CD4-positive, alpha-beta T cell treated with Interleukin-15 for 4 hours (primary cell): ENCODE measurements around the gene SCUBE1.
A peak's percentile ranks its signal among the peaks of the same experiment; 100 is the strongest.

Experiments
- DNase-seq: peaks from one replicate; pipeline ENCODE4 v3.0.0-alpha.2; 2020; ENCODE audit warnings: low spot score

The SCUBE1 gene

GRCh38 chr22:43213051-43213450 is 130.1 kb downstream of the SCUBE1 start:
- DNase-seq = no peak

GRCh38 chr22:43212434-43212952 is 130.7 kb downstream of the SCUBE1 start:
- no peak for DNase-seq

GRCh38 chr22:43211941-43212433 is 131.2 kb downstream of the SCUBE1 start:
- DNase-seq = no peak

GRCh38 chr22:43210631-43211515 is 132.3 kb downstream of the SCUBE1 start:
- DNase-seq = no peak

GRCh38 chr22:43209971-43210370 is 133.2 kb downstream of the SCUBE1 start:
- no peak for DNase-seq

- no peak for DNase-seq
These were observed 133.7 kb downstream of the SCUBE1 start for GRCh38 chr22:43209523-43209890.

GRCh38 chr22:43208703-43209522 is 134.3 kb downstream of the SCUBE1 start:
- DNase-seq = no peak

GRCh38 chr22:43207849-43208702 is 135.1 kb downstream of the SCUBE1 start:
- DNase-seq = no peak

- no peak for DNase-seq
These were observed 135.8 kb downstream of the SCUBE1 start for GRCh38 chr22:43207386-43207785.

GRCh38 chr22:43206509-43207161 is 136.5 kb downstream of the SCUBE1 start:
- no peak for DNase-seq

- peak; percentile 28 for DNase-seq
These were observed 137.2 kb downstream of the SCUBE1 start for GRCh38 chr22:43205748-43206508.

- peak; percentile 23 for DNase-seq
These were observed 137.9 kb downstream of the SCUBE1 start for GRCh38 chr22:43205261-43205691.

GRCh38 chr22:43203471-43203981 is 139.6 kb downstream of the SCUBE1 start:
- no peak for DNase-seq

- no peak for DNase-seq
These were observed 140.3 kb downstream of the SCUBE1 start for GRCh38 chr22:43202756-43203410.

GRCh38 chr22:43202326-43202725 is 140.8 kb downstream of the SCUBE1 start:
- DNase-seq = no peak

GRCh38 chr22:43201486-43202219 is 141.5 kb downstream of the SCUBE1 start:
- no peak for DNase-seq

- DNase-seq = no peak
These were observed 142.6 kb downstream of the SCUBE1 start for GRCh38 chr22:43200555-43200954.

GRCh38 chr22:43200031-43200430 is 143.1 kb downstream of the SCUBE1 start:
- no peak for DNase-seq

- DNase-seq = no peak
These were observed 143.6 kb downstream of the SCUBE1 start for GRCh38 chr22:43199541-43199940.
